ENCODE data around the gene MOK.
"Not testable (repeated sequence)": the region's sequence is repeated elsewhere in the genome, so short reads cannot be mapped to it uniquely, and the experiment has no call there.

Gene MOK, protein sequence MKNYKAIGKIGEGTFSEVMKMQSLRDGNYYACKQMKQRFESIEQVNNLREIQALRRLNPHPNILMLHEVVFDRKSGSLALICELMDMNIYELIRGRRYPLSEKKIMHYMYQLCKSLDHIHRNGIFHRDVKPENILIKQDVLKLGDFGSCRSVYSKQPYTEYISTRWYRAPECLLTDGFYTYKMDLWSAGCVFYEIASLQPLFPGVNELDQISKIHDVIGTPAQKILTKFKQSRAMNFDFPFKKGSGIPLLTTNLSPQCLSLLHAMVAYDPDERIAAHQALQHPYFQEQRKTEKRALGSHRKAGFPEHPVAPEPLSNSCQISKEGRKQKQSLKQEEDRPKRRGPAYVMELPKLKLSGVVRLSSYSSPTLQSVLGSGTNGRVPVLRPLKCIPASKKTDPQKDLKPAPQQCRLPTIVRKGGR

GRCh38 chr14:102304611-102305506 lies at the start of gene MOK:
Gene MOK (minus strand): TSS chr14:102305164. CDS start chr14:102304968, 196 bp downstream.
- Histone ChIP-seq H3K4me3 (replicated peaks; ENCODE audit: low read depth, low read length) (peak within 1 kb of the TSS; percentile 81), H3K27me3 (replicated peaks; ENCODE audit: control insufficient read depth, insufficient read depth, low read length) (no peaks in the 10 kb centered on the region), H3K36me3 (ENCODE audit: control insufficient read depth, insufficient read depth, low read length) (no peaks in the 10 kb centered on the region)
- TF ChIP-seq, protein P1, sequence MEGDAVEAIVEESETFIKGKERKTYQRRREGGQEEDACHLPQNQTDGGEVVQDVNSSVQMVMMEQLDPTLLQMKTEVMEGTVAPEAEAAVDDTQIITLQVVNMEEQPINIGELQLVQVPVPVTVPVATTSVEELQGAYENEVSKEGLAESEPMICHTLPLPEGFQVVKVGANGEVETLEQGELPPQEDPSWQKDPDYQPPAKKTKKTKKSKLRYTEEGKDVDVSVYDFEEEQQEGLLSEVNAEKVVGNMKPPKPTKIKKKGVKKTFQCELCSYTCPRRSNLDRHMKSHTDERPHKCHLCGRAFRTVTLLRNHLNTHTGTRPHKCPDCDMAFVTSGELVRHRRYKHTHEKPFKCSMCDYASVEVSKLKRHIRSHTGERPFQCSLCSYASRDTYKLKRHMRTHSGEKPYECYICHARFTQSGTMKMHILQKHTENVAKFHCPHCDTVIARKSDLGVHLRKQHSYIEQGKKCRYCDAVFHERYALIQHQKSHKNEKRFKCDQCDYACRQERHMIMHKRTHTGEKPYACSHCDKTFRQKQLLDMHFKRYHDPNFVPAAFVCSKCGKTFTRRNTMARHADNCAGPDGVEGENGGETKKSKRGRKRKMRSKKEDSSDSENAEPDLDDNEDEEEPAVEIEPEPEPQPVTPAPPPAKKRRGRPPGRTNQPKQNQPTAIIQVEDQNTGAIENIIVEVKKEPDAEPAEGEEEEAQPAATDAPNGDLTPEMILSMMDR (IDR thresholded peaks at IDR 0.05; ENCODE audit: insufficient read depth, low read length, poor library complexity, severe bottlenecking) = no peak
- DNase-seq (ENCODE audit: extremely low read depth, insufficient read length) = peak; percentile 98

- TF ChIP-seq, protein P1 (IDR thresholded peaks at IDR 0.05; ENCODE audit: insufficient read depth, low read length, poor library complexity, severe bottlenecking) = no peak
- Histone ChIP-seq H3K27me3 (replicated peaks; ENCODE audit: control insufficient read depth, insufficient read depth, low read length) (no peaks in the 10 kb centered on the region), H3K4me3 (replicated peaks; ENCODE audit: low read depth, low read length) (no peak overlapping the region), H3K36me3 (ENCODE audit: control insufficient read depth, insufficient read depth, low read length) (peaks cover 16% of the 10 kb centered on the region)
- DNase-seq (ENCODE audit: extremely low read depth, insufficient read length) = no peak
Measured at GRCh38 chr14:102353126-102353619, 48.2 kb upstream of the MOK start.

- TF ChIP-seq, protein P1 (IDR thresholded peaks at IDR 0.05; ENCODE audit: insufficient read depth, low read length, poor library complexity, severe bottlenecking) = no peak
- H3K36me3 ChIP-seq (ENCODE audit: control insufficient read depth, insufficient read depth, low read length) = peaks cover 18% of the 10 kb centered on the region
Measured at GRCh38 chr14:102352213-102352612, 47.2 kb upstream of the MOK start.

GRCh38 chr14:102351593-102351992 lies 46.6 kb upstream of the MOK start:
- not testable (repeated sequence) for DNase-seq (ENCODE audit: extremely low read depth, insufficient read length); H3K27me3 ChIP-seq (replicated peaks; ENCODE audit: control insufficient read depth, insufficient read depth, low read length); H3K4me3 ChIP-seq (replicated peaks; ENCODE audit: low read depth, low read length)
- H3K36me3 ChIP-seq (ENCODE audit: control insufficient read depth, insufficient read depth, low read length) = peaks cover 20% of the 10 kb centered on the region

More at GRCh38 chr14:102352213-102352612, 47.2 kb upstream of the MOK start:
- no peak for DNase-seq (ENCODE audit: extremely low read depth, insufficient read length)
- no peaks in the 10 kb centered on the region for H3K27me3 ChIP-seq (replicated peaks; ENCODE audit: control insufficient read depth, insufficient read depth, low read length)
- no peak overlapping the region for H3K4me3 ChIP-seq (replicated peaks; ENCODE audit: low read depth, low read length)

- DNase-seq (ENCODE audit: extremely low read depth, insufficient read length) = no peak
- TF ChIP-seq, protein P1 (IDR thresholded peaks at IDR 0.05; ENCODE audit: insufficient read depth, low read length, poor library complexity, severe bottlenecking) = no peak
- Histone ChIP-seq H3K36me3 (ENCODE audit: control insufficient read depth, insufficient read depth, low read length) (peaks cover 20% of the 10 kb centered on the region), H3K27me3 (replicated peaks; ENCODE audit: control insufficient read depth, insufficient read depth, low read length) (no peaks in the 10 kb centered on the region), H3K4me3 (replicated peaks; ENCODE audit: low read depth, low read length) (no peak overlapping the region)
Measured at GRCh38 chr14:102351023-102351422, 46.1 kb upstream of the MOK start.

DNA sequence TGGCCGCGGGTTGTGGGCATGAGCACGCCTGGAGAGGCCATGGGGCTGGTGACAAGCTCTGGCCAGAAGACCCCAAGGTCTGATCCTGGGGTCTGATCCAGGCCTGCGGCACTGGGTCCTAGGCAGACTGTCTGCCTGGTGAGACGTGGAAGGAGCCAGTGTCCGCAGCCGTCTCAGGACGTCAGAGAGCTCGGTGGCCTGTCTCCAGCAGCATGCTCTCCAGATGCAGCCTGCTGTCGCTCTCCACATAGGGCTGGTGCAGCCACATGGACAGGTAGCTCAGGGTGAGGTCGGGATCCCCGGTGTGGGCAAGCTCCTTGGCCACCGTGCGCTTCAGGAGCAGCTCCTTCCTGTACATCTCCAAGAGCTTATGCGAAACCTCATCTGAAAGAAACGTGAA lies 43.4 kb upstream of the MOK start:
- Histone ChIP-seq H3K4me3 (replicated peaks; ENCODE audit: low read depth, low read length) (no peak overlapping the region), H3K36me3 (ENCODE audit: control insufficient read depth, insufficient read depth, low read length) (peaks cover 21% of the 10 kb centered on the region), H3K27me3 (replicated peaks; ENCODE audit: control insufficient read depth, insufficient read depth, low read length) (no peaks in the 10 kb centered on the region)
- TF ChIP-seq, protein P1 (IDR thresholded peaks at IDR 0.05; ENCODE audit: insufficient read depth, low read length, poor library complexity, severe bottlenecking) = no peak
- no peak for DNase-seq (ENCODE audit: extremely low read depth, insufficient read length)

Measured in GM06990 (cell line).